Muscle layer of duodenum (tissue), 2 donors: ENCODE results near the gene EGLN1.

Source experiments
- H3K27ac ChIP-seq: one replicate; pipeline ENCODE4 v1.7.0; 2013; ENCODE audit warnings: mild to moderate bottlenecking, low read length
- H3K27me3 ChIP-seq: one replicate; pipeline ENCODE4 v1.7.0; 2013; ENCODE audit warnings: low read depth, mild to moderate bottlenecking, control low read depth, low read length
- H3K36me3 ChIP-seq, 2 donors: one replicate each; pipeline ENCODE4 v1.7.0; 2013; ENCODE audit warnings: low read length in 2 of 2, control low read depth in 1 of 2, mild to moderate bottlenecking in 1 of 2; ENCODE audit not compliant: insufficient read depth in 2 of 2, control insufficient read depth in 1 of 2
- H3K4me1 ChIP-seq, 2 donors: one replicate each; pipeline ENCODE4 v1.7.0; 2013; ENCODE audit warnings: low read length in 2 of 2, mild to moderate bottlenecking in 2 of 2, control low read depth in 1 of 2, moderate library complexity in 1 of 2; ENCODE audit not compliant: insufficient read depth in 2 of 2, control insufficient read depth in 1 of 2
- H3K4me3 ChIP-seq, 2 donors: one replicate each; pipeline ENCODE4 v1.7.0; 2013; ENCODE audit warnings: low read length in 2 of 2, low read depth in 1 of 2, mild to moderate bottlenecking in 1 of 2
- H3K9me3 ChIP-seq, 2 donors: one replicate each; pipeline ENCODE4 v1.7.0; 2013; ENCODE audit warnings: low read length in 2 of 2, control low read depth in 1 of 2, mild to moderate bottlenecking in 1 of 2; ENCODE audit not compliant: control insufficient read depth in 1 of 2
- donor health status: healthy.

EGLN1 gene

GRCh38 chr1:231411036-231411531, 11.0 kb downstream of the EGLN1 start:
- Histone ChIP-seq H3K27ac (no peak overlapping the region), H3K4me3 (no peak overlapping the region), H3K4me1 (peaks cover 5 to 42% of the 10 kb centered on the region in 2 donors)

GRCh38 chr1:231410036-231410612, 12.0 kb downstream of the EGLN1 start:
- no peaks in the 10 kb centered on the region for H3K9me3 ChIP-seq
- peaks cover 5 to 42% of the 10 kb centered on the region in 2 donors for H3K4me1 ChIP-seq
- H3K27ac ChIP-seq: no peak overlapping the region
- no peak overlapping the region for H3K4me3 ChIP-seq
- H3K27me3 ChIP-seq: no peaks in the 10 kb centered on the region
- no peaks in the 10 kb centered on the region for H3K36me3 ChIP-seq

More at GRCh38 chr1:231411036-231411531, 11.0 kb downstream of the EGLN1 start:
- no peaks in the 10 kb centered on the region for H3K9me3 ChIP-seq
- no peaks in the 10 kb centered on the region for H3K36me3 ChIP-seq
- H3K27me3 ChIP-seq: no peaks in the 10 kb centered on the region

GRCh38 chr1:231408528-231409094, 13.5 kb downstream of the EGLN1 start:
- peak overlapping the region in 1 of 2 donors; percentile 9 for H3K4me3 ChIP-seq
- peak overlapping the region; percentile 52 for H3K27ac ChIP-seq
- no peaks in the 10 kb centered on the region for H3K36me3 ChIP-seq
- H3K4me1 ChIP-seq: peaks cover 5 to 34% of the 10 kb centered on the region in 2 donors
- no peaks in the 10 kb centered on the region for H3K9me3 ChIP-seq
- H3K27me3 ChIP-seq: no peaks in the 10 kb centered on the region

DNA sequence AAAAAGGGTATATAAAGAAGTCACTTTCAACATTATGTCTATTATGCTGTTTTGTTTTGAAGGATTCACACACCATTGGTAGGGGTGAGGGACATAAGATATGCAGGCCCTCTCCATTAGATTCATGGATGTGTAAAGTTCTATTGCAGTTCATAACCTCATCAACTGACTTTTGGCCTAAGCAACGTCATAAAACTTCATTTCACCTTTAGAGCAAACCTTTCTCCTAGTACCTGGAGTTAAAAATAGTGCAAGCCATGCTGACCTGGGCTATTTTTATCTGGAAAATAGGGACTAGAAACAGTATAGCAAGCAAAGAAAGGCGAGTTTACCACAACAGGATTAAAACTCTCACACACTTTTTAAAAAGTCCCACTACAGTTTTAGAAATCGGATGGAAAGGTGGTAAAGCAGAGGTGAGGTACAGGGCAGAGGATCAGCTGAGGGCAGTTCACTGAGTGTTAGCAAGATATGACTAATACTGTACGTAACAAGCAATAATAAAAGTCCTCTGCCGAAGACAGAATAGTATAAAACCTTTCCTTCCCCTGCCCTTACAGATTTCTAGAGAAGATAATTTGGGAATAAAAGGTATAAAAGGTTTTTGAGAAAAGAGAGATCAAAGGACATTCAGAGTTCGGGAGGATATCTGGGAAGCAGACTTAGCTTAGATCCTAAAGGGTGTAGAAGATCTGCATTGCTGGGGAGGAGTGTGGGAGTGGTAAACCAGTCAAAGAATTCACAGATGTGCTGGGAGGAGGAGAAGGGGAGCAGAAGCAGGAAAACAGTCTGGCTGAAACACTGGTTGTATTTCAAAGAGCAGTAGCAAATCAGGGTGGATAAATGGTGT, 14.3 kb downstream of the EGLN1 start:
- no peaks in the 10 kb centered on the region for H3K27me3 ChIP-seq
- H3K27ac ChIP-seq: peak overlapping the region; percentile 52
- H3K4me3 ChIP-seq: no peak overlapping the region
- H3K9me3 ChIP-seq: no peaks in the 10 kb centered on the region
- peaks cover 5 to 34% of the 10 kb centered on the region in 2 donors for H3K4me1 ChIP-seq
- H3K36me3 ChIP-seq: no peaks in the 10 kb centered on the region

GRCh38 chr1:231407049-231407448, 15.0 kb downstream of the EGLN1 start:
- no peak overlapping the region for H3K4me3 ChIP-seq
- no peaks in the 10 kb centered on the region for H3K27me3 ChIP-seq
- no peaks in the 10 kb centered on the region for H3K36me3 ChIP-seq
- H3K9me3 ChIP-seq: no peaks in the 10 kb centered on the region
- peaks cover 5 to 34% of the 10 kb centered on the region in 2 donors for H3K4me1 ChIP-seq
- peak overlapping the region; percentile 17 for H3K27ac ChIP-seq

DNA sequence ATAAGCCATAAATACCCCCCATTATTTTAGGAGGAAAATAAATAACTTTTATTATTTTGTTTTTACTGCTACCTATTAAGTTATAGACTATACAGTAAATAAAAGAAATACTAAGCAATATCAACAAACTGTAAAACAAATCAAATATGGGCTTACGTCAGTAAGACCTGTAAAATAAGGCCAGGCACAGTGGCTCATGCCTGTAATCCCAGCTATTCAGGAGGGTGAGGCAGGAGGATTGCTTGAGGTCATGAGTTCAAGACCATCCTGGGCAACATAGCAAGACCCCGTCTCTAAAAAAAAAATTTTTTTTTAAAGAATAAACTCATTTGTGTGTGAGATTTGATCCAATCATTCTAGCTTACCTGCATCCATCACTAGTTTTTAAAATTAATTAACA, 17.8 kb downstream of the EGLN1 start:
- no peaks in the 10 kb centered on the region for H3K9me3 ChIP-seq
- H3K4me3 ChIP-seq: no peak overlapping the region
- H3K27ac ChIP-seq: no peak overlapping the region
- H3K27me3 ChIP-seq: no peaks in the 10 kb centered on the region
- H3K4me1 ChIP-seq: peaks cover 5 to 28% of the 10 kb centered on the region in 2 donors
- no peaks in the 10 kb centered on the region for H3K36me3 ChIP-seq

- Histone ChIP-seq H3K27me3 (no peaks in the 10 kb centered on the region), H3K27ac (no peak overlapping the region), H3K36me3 (no peaks in the 10 kb centered on the region), H3K4me1 (peaks cover 0 to 8% of the 10 kb centered on the region in 2 donors), H3K4me3 (no peak overlapping the region), H3K9me3 (no peaks in the 10 kb centered on the region)
Measured at GRCh38 chr1:231401478-231401877, 20.6 kb downstream of the EGLN1 start.

- H3K27me3 ChIP-seq: no peaks in the 10 kb centered on the region
- no peaks in the 10 kb centered on the region for H3K9me3 ChIP-seq
- no peak overlapping the region for H3K27ac ChIP-seq
- peaks cover 4 to 26% of the 10 kb centered on the region in 2 donors for H3K4me1 ChIP-seq
- H3K36me3 ChIP-seq: no peaks in the 10 kb centered on the region
- no peak overlapping the region for H3K4me3 ChIP-seq
Measured at GRCh38 chr1:231397886-231398671, 24.0 kb downstream of the EGLN1 start.

DNA sequence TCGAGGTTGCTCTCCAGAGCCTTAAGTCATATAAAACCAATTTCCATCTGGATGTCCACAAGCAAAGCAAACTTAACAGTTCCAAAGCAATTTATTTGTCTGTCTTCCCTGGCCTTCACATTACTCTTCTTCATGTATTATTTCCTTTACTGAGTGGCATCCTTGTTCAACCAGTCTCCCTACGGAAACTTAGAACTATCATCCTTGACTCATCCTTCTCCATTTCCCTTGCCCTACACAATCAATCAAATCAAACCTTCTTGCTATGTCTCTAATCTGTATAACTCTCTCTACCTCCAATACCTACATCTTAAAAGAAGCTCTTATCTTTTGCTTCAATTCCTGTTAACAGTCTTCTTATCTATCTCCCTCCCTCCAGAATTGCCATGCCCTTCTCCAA, 25.4 kb downstream of the EGLN1 start:
- Histone ChIP-seq H3K36me3 (no peaks in the 10 kb centered on the region), H3K4me3 (no peak overlapping the region), H3K27me3 (no peaks in the 10 kb centered on the region), H3K9me3 (no peaks in the 10 kb centered on the region), H3K4me1 (peaks cover 4 to 26% of the 10 kb centered on the region in 2 donors), H3K27ac (no peak overlapping the region)

GRCh38 chr1:231395998-231396390, 26.1 kb downstream of the EGLN1 start:
- Histone ChIP-seq H3K9me3 (no peaks in the 10 kb centered on the region), H3K4me1 (peaks cover 4 to 21% of the 10 kb centered on the region in 2 donors), H3K27ac (peak overlapping the region; percentile 66), H3K4me3 (no peak overlapping the region), H3K36me3 (no peaks in the 10 kb centered on the region), H3K27me3 (no peaks in the 10 kb centered on the region)
